Thoracic aorta (tissue), 2 donors: ENCODE data around the gene BRD3OS. TPM values are rescaled to one million over a fixed set of nuclear protein-coding genes. Genes with fewer than 3 reads are reported as not detected.

Experiments
- ATAC-seq: fragments of 150-250 bp; one replicate; pipeline ENCODE4 v1.8.0; 2017; ENCODE audit warnings: low read depth; ENCODE audit not compliant: insufficient number of reproducible peaks, low FRiP score
- DNase-seq: peaks from one replicate; pipeline ENCODE4 v3.0.0-alpha.2; 2020; ENCODE audit warnings: low spot score
- H3K27ac ChIP-seq, 2 donors: fragments of 200-600 bp; sonication (generic); 1 replicate in 1 of 2; 2 replicates in 1 of 2; pipeline ENCODE4 v1.5.1; 2016; ENCODE audit warnings: mild to moderate bottlenecking in 2 of 2, moderate library complexity in 2 of 2
- H3K27me3 ChIP-seq: fragments of 200-600 bp; sonication (generic); replicated peaks from 2 replicates; pipeline ENCODE4 v1.6.0; 2016; ENCODE audit warnings: mild to moderate bottlenecking; ENCODE audit not compliant: insufficient read depth
- H3K36me3 ChIP-seq: fragments of 200-600 bp; sonication (generic); one replicate; pipeline ENCODE4 v1.5.1; 2016
- H3K4me1 ChIP-seq, 2 donors: fragments of 200-600 bp; sonication (generic); 1 replicate in 1 of 2; 2 replicates in 1 of 2; pipeline versions ENCODE4 v1.5.1 to v1.6.0; 2016; ENCODE audit warnings: low read depth in 2 of 2, mild to moderate bottlenecking in 1 of 2; ENCODE audit not compliant: control insufficient read depth in 1 of 2
- H3K4me3 ChIP-seq: fragments of 200-600 bp; sonication (generic); 2 replicates; pipeline ENCODE4 v1.5.1; 2016; ENCODE audit warnings: mild to moderate bottlenecking
- H3K9me3 ChIP-seq: fragments of 200-600 bp; sonication (generic); 2 replicates; pipeline ENCODE4 v1.5.1; 2016
- total RNA-seq, 2 donors: library from RNA; depleted of rRNA; stranded (reverse); fragments of >200 nt; gene quantifications; one replicate each; pipeline versions ENCODE4 v1.1.0 to v1.2.3, GENCODE V29; 2016
- TF ChIP-seq, protein P1 (sequence below): fragments of 200-600 bp; sonication (generic); IDR thresholded peaks from one replicate; pipeline ENCODE4 v1.5.1; 2019; ENCODE audit warnings: antibody characterized with exemption

Gene BRD3OS
- total RNA-seq, 2 donors from 2014 or later = 8.8 to 14.6 TPM

DNA sequence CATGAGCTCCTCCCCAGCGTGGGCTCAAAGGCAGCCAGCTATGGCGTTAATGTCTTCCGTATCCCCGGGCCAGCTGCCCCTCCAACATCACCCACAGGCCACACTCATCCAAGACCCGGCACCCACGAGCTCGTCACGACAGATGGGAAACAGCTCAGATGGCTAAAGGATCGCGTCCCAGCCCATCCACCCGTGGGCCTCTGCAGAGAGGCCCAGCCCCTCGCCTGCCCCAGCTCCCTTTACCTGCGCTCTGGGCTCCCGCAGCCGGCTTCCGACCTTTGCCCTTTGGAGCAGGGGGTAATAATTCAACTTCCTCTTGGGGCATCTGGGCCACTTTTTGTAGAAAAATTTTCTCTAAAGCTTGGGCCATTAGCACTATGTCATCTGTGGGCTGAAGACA is 26.0 kb downstream of the BRD3OS start:
- H3K27ac ChIP-seq = no peak overlapping the region
- no peak for DNase-seq
- TF ChIP-seq, protein P1, sequence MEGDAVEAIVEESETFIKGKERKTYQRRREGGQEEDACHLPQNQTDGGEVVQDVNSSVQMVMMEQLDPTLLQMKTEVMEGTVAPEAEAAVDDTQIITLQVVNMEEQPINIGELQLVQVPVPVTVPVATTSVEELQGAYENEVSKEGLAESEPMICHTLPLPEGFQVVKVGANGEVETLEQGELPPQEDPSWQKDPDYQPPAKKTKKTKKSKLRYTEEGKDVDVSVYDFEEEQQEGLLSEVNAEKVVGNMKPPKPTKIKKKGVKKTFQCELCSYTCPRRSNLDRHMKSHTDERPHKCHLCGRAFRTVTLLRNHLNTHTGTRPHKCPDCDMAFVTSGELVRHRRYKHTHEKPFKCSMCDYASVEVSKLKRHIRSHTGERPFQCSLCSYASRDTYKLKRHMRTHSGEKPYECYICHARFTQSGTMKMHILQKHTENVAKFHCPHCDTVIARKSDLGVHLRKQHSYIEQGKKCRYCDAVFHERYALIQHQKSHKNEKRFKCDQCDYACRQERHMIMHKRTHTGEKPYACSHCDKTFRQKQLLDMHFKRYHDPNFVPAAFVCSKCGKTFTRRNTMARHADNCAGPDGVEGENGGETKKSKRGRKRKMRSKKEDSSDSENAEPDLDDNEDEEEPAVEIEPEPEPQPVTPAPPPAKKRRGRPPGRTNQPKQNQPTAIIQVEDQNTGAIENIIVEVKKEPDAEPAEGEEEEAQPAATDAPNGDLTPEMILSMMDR = no peak
- H3K4me3 ChIP-seq = no peak overlapping the region
- H3K9me3 ChIP-seq = no peaks in the 10 kb centered on the region
- peaks cover 49% of the 10 kb centered on the region for H3K36me3 ChIP-seq
- H3K4me1 ChIP-seq = peaks cover 10 to 28% of the 10 kb centered on the region in 2 donors
- ATAC-seq = no peak
- no peaks in the 10 kb centered on the region for H3K27me3 ChIP-seq

DNA sequence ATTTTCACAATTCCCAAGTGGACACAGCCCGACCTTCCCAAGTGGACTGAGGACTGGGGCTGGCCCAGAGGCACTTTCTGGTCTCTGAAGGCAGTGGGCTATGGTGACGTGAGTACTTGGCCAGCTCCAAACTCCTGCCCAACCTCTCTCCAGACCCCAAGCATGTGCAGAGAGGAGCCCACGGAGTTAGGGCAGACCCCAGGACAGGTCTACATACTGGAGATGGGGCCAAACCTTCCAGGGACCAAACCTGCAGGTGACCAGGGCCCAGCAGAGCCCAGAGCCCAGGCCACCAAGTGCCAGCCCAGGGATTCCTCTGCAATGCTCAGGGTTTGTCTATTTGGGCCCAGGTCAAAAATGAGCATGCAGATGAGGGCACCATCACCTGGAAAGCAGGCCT is 27.2 kb downstream of the BRD3OS start:
- DNase-seq = no peak
- Histone ChIP-seq H3K4me1 (peaks cover 15 to 37% of the 10 kb centered on the region in 2 donors), H3K9me3 (no peaks in the 10 kb centered on the region), H3K4me3 (no peak overlapping the region), H3K27ac (no peak overlapping the region), H3K27me3 (no peaks in the 10 kb centered on the region), H3K36me3 (peaks cover 38% of the 10 kb centered on the region)
- TF ChIP-seq, protein P1 = no peak
- ATAC-seq = no peak

GRCh38 chr9:134052941-134053340 is 27.7 kb downstream of the BRD3OS start:
- Histone ChIP-seq H3K27ac (no peak overlapping the region), H3K36me3 (peaks cover 36% of the 10 kb centered on the region), H3K4me3 (no peak overlapping the region), H3K9me3 (no peaks in the 10 kb centered on the region), H3K27me3 (no peaks in the 10 kb centered on the region), H3K4me1 (peaks cover 15 to 42% of the 10 kb centered on the region in 2 donors)
- TF ChIP-seq, protein P1 = no peak
- ATAC-seq (no peak), DNase-seq (no peak)

- H3K4me1 ChIP-seq = peaks cover 15 to 45% of the 10 kb centered on the region in 2 donors
These were observed 28.2 kb downstream of the BRD3OS start for GRCh38 chr9:134053401-134053871.

GRCh38 chr9:134053941-134054761 is 28.9 kb downstream of the BRD3OS start:
- DNase-seq (no peak), ATAC-seq (no peak)
- H3K4me1 ChIP-seq = peaks cover 17 to 47% of the 10 kb centered on the region in 2 donors

More at GRCh38 chr9:134053401-134053871, 28.2 kb downstream of the BRD3OS start:
- ATAC-seq (no peak), DNase-seq (no peak)
- TF ChIP-seq, protein P1 = no peak
- Histone ChIP-seq H3K4me3 (no peak overlapping the region), H3K27me3 (no peaks in the 10 kb centered on the region), H3K36me3 (peaks cover 36% of the 10 kb centered on the region), H3K27ac (no peak overlapping the region), H3K9me3 (no peaks in the 10 kb centered on the region)

More at GRCh38 chr9:134053941-134054761, 28.9 kb downstream of the BRD3OS start:
- TF ChIP-seq, protein P1 = no peak
- Histone ChIP-seq H3K4me3 (no peak overlapping the region), H3K36me3 (peaks cover 34% of the 10 kb centered on the region), H3K9me3 (no peaks in the 10 kb centered on the region), H3K27me3 (no peaks in the 10 kb centered on the region), H3K27ac (no peak overlapping the region)
